HG03175 (cell line): ENCODE results near the gene FFAR3.
"Not testable (repeated sequence)": the region's sequence is repeated elsewhere in the genome, so short reads cannot be mapped to it uniquely, and the experiment has no call there.

Source experiments
- ATAC-seq: cut with Tn5 transposase; IDR thresholded peaks from one replicate; pipeline ENCODE4 v1.9.1; 2021; ENCODE audit warnings: mild to moderate bottlenecking, moderate library complexity; ENCODE audit not compliant: unreplicated experiment

The FFAR3 gene

GRCh38 chr19:35349614-35350521 lies 8.4 kb upstream of the FFAR3 start:
- no peak for ATAC-seq

DNA sequence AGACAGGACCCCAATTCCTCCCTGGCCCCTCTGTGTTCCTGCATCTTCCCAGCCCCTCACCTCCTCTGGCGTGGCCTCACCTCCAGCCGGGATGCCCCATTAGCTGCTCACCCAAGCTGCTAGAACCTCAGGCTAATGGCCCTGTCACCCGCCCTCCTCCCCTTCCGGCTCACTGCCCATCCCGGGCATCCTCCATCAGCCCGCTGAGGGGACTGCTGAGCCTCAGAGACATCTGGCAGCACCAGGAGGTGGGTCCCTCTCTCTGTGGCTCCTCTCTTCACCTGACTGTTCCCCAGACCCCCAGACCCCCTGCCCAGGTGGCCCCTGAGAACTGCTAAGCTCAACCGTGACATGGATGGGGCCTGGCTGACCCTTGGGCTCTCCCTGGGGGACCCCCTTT lies 7.7 kb upstream of the FFAR3 start:
- no peak for ATAC-seq

DNA sequence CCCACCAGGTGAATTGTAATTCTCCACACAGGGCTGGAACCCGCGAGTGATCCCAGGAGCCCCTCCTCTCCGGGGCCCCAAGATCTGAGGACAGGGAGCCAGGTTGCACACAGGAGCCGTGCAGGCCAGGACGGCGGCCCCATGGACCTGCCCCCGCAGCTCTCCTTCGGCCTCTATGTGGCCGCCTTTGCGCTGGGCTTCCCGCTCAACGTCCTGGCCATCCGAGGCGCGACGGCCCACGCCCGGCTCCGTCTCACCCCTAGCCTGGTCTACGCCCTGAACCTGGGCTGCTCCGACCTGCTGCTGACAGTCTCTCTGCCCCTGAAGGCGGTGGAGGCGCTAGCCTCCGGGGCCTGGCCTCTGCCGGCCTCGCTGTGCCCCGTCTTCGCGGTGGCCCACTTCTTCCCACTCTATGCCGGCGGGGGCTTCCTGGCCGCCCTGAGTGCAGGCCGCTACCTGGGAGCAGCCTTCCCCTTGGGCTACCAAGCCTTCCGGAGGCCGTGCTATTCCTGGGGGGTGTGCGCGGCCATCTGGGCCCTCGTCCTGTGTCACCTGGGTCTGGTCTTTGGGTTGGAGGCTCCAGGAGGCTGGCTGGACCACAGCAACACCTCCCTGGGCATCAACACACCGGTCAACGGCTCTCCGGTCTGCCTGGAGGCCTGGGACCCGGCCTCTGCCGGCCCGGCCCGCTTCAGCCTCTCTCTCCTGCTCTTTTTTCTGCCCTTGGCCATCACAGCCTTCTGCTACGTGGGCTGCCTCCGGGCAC lies 6.7 kb upstream of the FFAR3 start:
- no peak for ATAC-seq

- no peak for ATAC-seq
These were observed 6.1 kb upstream of the FFAR3 start for GRCh38 chr19:35352177-35352447.

DNA sequence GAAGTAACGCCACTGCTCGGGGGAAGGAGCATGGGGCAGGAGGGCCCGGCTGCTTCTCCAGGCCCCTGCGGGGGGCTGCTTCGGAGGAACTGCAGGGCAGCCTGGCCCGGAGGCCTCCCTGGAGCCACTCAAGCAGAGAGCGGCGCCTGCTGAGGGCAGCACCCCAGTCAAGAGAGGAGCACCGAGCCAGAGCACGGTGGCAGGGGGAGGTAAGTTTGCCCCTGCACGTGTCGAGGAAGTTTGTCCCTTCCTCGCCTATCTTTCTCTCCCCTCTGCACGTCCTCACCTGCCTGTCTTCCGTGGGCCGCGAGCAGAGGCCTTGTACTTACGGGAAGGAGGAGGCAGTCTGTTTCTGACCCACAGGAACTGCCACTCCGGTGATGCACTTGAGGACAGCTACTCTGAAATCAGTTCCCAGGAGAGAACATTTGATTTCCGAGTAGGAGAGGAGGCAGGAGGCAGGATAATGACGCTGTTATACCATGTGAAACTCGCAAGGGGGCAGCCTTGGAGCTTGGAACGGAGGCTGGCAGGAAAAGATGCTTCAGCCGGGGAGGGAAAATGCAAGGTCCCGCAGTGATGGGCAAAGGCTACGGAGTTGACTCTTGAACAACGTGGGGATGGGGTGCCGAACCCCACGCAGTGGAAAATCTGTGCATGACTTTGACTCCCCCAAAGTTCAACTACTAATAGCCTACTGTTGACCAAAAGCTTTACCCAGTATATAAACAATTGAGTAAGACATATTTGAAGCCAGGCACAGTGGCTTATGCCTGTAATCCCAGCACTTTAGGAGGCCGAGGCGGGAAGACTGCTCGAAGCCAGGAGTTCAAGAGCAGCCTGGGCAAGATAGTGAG lies 5.6 kb upstream of the FFAR3 start:
- no peak for ATAC-seq

DNA sequence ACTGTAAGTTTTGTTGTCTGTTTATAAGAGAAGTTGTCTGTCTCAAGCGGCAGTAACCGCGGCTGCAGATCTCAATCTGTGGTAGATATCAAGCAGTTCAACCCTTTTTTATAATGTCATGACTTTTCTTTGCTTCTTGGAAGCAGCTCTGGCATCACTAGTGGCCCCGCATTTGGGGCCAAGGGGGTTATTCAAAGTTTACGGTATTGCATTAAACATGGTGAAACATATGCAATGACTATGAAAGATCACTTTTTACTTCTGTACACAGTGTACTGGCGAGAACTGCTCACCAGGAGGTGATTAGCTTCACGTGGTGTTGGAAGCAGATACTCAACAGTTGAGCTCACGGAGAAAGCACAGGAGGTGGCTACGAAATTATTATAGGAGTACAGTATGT lies 4.6 kb upstream of the FFAR3 start:
- no peak for ATAC-seq

DNA sequence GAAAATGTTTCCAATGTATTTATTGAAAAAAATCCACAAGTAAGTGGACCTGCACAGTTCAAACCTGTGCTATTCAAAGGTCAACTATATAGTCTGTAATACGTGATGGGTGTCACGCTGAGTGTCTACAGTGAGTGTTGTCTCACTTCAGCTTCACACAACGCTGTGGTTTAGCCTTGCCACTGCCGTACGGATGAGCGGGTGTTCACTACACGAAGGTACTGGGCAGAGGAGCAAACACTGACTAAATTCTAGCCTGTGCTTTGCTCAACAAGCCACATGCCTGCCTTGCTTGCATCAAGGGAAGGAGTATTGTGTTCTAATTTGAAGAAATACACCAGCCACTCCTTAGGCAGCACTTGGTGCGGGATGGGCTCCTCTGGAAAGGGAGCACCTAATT lies 3.4 kb upstream of the FFAR3 start:
- ATAC-seq: no peak

- no peak for ATAC-seq
These were observed 2.3 kb upstream of the FFAR3 start for GRCh38 chr19:35355791-35356460.

DNA sequence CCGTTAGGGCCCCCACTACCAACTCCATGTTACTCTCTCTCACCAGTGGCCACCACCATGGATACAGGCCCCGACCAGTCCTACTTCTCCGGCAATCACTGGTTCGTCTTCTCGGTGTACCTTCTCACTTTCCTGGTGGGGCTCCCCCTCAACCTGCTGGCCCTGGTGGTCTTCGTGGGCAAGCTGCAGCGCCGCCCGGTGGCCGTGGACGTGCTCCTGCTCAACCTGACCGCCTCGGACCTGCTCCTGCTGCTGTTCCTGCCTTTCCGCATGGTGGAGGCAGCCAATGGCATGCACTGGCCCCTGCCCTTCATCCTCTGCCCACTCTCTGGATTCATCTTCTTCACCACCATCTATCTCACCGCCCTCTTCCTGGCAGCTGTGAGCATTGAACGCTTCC lies 574 bp downstream of the FFAR3 start:
- ATAC-seq: not testable (repeated sequence)

DNA sequence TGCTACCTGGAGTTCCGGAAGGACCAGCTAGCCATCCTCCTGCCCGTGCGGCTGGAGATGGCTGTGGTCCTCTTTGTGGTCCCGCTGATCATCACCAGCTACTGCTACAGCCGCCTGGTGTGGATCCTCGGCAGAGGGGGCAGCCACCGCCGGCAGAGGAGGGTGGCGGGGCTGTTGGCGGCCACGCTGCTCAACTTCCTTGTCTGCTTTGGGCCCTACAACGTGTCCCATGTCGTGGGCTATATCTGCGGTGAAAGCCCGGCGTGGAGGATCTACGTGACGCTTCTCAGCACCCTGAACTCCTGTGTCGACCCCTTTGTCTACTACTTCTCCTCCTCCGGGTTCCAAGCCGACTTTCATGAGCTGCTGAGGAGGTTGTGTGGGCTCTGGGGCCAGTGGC lies 1.1 kb downstream of the FFAR3 start:
- ATAC-seq: not testable (repeated sequence)

GRCh38 chr19:35360081-35360480 lies 1.8 kb downstream of the FFAR3 start:
- ATAC-seq: not testable (repeated sequence)

GRCh38 chr19:35360880-35361420 lies 2.7 kb downstream of the FFAR3 start:
- ATAC-seq: no peak

- no peak for ATAC-seq
These were observed 4.2 kb downstream of the FFAR3 start for GRCh38 chr19:35362261-35363000.

- no peak for ATAC-seq
These were observed 4.8 kb downstream of the FFAR3 start for GRCh38 chr19:35363001-35363590.

DNA sequence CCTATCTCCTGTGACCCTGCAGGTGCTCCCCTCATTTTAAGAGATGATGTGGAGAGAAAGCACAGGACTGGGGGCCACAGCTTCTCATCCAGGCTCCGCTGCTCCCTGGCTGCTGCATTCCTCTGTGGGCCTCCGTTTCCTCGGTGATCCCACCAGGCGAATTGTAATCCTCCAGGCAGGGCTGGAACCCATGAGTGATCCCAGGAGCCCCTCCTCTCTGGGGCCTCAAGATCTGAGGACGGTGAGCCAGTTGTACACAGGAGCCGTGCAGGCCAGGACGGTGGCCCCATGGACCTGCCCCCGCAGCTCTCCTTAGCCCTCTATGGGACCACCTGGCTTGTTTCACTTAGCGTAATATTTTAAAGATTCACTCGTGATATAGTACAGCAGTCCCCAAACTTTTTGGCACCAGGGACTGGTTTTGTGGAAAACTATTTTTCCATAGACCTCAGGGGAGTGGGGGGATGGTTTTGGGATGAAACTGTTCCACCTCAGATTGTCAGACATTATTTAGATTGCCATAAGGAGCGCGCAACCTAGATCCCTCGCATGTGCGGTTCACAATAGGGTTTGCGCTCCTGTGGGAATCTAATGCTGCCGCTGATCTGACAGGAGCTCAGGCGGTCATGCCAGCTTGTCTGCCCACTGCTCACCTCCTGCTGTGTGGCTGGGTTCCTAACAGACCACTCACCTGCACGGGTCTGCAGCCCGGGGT lies 5.6 kb downstream of the FFAR3 start:
- no peak for ATAC-seq

GRCh38 chr19:35365303-35365702 lies 7.0 kb downstream of the FFAR3 start:
- ATAC-seq: no peak

DNA sequence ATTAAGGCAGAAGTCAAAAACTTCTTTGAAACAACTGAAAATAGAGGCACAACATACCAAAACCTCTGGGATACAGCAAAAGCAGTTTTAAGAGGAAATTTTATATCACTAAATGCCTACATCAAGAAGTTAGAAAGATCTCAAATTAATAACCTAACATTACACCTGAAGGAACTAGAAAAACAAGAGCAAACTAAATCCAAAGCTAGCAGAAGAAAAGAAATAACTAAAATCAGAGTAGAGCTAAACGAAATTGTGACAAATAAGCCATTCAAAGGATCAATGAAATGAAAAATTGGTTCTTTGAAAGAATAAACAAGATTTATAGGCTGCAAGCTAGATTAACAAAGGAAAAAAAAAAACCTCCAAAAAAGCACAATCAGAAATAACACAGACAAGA lies 10.1 kb downstream of the FFAR3 start:
- ATAC-seq: no peak

DNA sequence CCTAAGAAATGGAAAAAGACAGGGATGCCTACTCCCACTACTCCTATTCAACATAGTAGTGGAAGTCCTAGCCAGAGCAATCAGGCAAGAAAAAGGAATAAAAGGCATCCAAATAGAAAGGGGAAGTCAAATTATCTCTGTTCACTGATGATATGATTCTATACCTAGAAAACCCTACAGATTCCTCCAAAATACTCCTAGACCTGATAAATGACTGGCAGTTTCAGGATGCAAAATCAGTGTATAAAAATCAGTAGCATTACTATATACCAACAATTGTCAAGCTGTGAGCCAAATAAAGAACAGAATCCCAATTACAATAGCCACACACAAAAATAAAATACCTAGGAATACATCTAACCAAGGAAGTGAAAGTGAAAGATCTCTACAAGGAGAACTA lies 11.3 kb downstream of the FFAR3 start:
- no peak for ATAC-seq

GRCh38 chr19:35370722-35371121 lies 12.5 kb downstream of the FFAR3 start, which contains the start of gene GPR42:
GPR42 (plus strand) TSS chr19:35371068; CDS start chr19:35371360, 292 bp downstream.
- ATAC-seq: no peak
